Measurements from ENCODE around the gene DHRS4. TPM values are rescaled to one million over a fixed set of nuclear protein-coding genes. Genes with fewer than 3 reads are reported as not detected.
"Not testable (repeated sequence)": the region's sequence is repeated elsewhere in the genome, so short reads cannot be mapped to it uniquely, and the experiment has no call there.

Gene DHRS4
- total RNA-seq, 1 experiment from 2014 or later: 12.7 TPM

DNA sequence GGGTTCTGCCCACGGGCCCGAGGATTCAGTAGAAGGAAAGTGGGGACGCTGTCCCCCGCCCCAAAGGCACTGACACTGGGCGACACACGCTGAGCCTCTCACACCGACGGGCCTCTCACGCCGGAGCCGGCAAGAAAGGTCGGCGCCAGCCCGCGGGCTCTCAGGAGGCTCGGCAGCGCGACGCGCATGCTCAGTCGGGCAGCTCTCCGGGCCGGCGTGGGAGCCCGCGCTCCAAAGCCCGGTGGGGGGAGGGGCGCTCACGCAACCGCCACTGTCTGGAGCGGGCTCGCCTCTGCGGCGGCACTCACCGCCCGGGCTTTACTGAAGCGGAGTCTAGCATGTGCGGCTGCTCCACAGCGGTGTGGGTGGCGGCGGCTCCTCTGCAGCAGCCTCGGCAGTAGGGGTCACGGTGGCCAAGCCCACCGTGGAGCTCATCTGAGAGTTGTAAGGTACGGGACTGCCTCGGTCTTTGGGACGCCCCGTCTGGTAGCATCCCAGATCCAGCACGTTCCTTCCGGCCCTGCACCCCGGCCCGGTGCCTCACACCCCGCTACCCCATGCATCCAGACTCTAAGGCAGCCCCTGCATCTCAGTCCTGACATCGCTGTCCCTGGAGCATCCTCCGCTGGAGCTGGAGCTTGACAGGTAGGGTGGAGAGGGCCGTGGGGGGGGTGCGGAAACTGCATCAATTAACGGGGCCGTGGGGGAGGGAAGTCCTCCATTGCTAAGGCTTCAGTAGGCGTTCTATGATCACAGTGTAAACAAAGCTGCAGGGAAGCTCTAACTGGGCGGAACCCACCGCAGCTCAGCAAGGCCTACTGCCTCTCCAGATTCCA is 53.5 kb downstream of the DHRS4 start:
- not testable (repeated sequence) for H3K4ac ChIP-seq (ENCODE audit: low read depth, low read length); H4K8ac ChIP-seq (replicated peaks; ENCODE audit: insufficient read length, low read depth, low read length); H2BK15ac ChIP-seq (ENCODE audit: low read depth, low read length); H2AFZ ChIP-seq (ENCODE audit: low read length); H3K27ac ChIP-seq (ENCODE audit: insufficient read length, low read depth, low read length); H4K5ac ChIP-seq (ENCODE audit: insufficient read length, low read depth, low read length); H4K20me1 ChIP-seq (ENCODE audit: control insufficient read depth, insufficient read depth, insufficient read length); H3K79me1 ChIP-seq (ENCODE audit: insufficient read depth, low read depth, low read length, poor library complexity, severe bottlenecking); H2BK5ac ChIP-seq (ENCODE audit: insufficient read length, low read length); H3K36me3 Mint-ChIP-seq (ENCODE audit: insufficient read depth in 1 of 3, low read depth in 3 of 3); H3K4me2 ChIP-seq (ENCODE audit: insufficient read depth, insufficient read length, low read length); H3K18ac ChIP-seq (ENCODE audit: insufficient read length, low read depth, low read length); H2AK5ac ChIP-seq (ENCODE audit: insufficient read length, low read length); H3K27ac Mint-ChIP-seq; H3K9me3 ChIP-seq (ENCODE audit: control insufficient read depth, low read depth, low read length); H4K91ac ChIP-seq (ENCODE audit: insufficient read length, low read depth, low read length); H3K4me1 ChIP-seq (ENCODE audit: insufficient read depth, low read length); H3T11ph ChIP-seq (ENCODE audit: low read length); H2BK120ac ChIP-seq (ENCODE audit: low read depth, low read length, poor library complexity, severe bottlenecking); H3K27me3 ChIP-seq (ENCODE audit: insufficient read depth, low read length); H2BK12ac ChIP-seq (ENCODE audit: insufficient read length, low read depth, low read length); H3K9me3 Mint-ChIP-seq; H2BK20ac ChIP-seq (ENCODE audit: low read depth, low read length, poor library complexity, severe bottlenecking); H3K23me2 ChIP-seq (ENCODE audit: insufficient read length, low read depth, low read length, poor library complexity, severe bottlenecking); H3K79me2 ChIP-seq (ENCODE audit: insufficient read depth, low read length); H3K14ac ChIP-seq (ENCODE audit: insufficient read depth, low read length); H3K23ac ChIP-seq (ENCODE audit: insufficient read length, low read depth, low read length); H3K56ac ChIP-seq (ENCODE audit: insufficient read length, low read depth, low read length); H3K9ac ChIP-seq (ENCODE audit: extremely low read depth, insufficient read length, low read length)
- DNase-seq: peak; percentile 27
- Mint-ChIP-seq H3K27me3 (ENCODE audit: low read depth) (peaks cover 16% of the 10 kb centered on the region), H3K4me1 (peaks cover 0 to 18% of the 10 kb centered on the region in 2 experiments; a peak in 2 of 4 replicates), H3K4me3 (peak overlapping the region in 1 of 2 experiments; percentile 47; a peak in 2 of 5 replicates)
- WGBS (ENCODE audit: extremely low coverage, insufficient read length, low lambda C conversion rate): no CpG with 5 or more reads among the region's 62 CpGs

Measured in H9 (cell line).